Peyer's patch (tissue), 4 donors: ENCODE results near the gene DENND4C. TPM values are rescaled to one million over a fixed set of nuclear protein-coding genes. Genes with fewer than 3 reads are reported as not detected.

Experiments used
- DNase-seq, 3 donors: peaks; one replicate each; pipeline ENCODE4 v3.0.0-alpha.2; 2017 to 2019
- H3K27ac ChIP-seq, 4 donors: fragments of 200-600 bp; sonication (generic); one replicate each; pipeline ENCODE4 v1.5.1; 2016 to 2019
- H3K27me3 ChIP-seq, 2 donors: fragments of 200-600 bp; sonication (generic); one replicate each; pipeline ENCODE4 v1.5.1; 2019
- H3K36me3 ChIP-seq, 3 donors: fragments of 200-600 bp; sonication (generic); one replicate each; pipeline ENCODE4 v1.5.1; 2016 to 2019
- H3K4me1 ChIP-seq, 4 donors: fragments of 200-600 bp; sonication (generic); one replicate each; pipeline ENCODE4 v1.5.1; 2016 to 2019
- H3K4me3 ChIP-seq, 4 donors: fragments of 200-600 bp; sonication (generic); 1 replicate in 3 of 4; 2 replicates in 1 of 4; pipeline ENCODE4 v1.5.1; 2016 to 2019; ENCODE audit warnings: mild to moderate bottlenecking in 1 of 4
- H3K9me3 ChIP-seq, 4 donors: fragments of 200-600 bp; sonication (generic); one replicate each; pipeline ENCODE4 v1.5.1; 2016 to 2019; ENCODE audit warnings: mild to moderate bottlenecking in 1 of 4
- CTCF ChIP-seq, 6 experiments: fragments of 450-650 bp in 4 of 6; fragments of 200-600 bp in 2 of 6; sonication (generic) in 1 of 6; IDR thresholded peaks; one replicate each; pipeline ENCODE4 v1.5.1; 2017 to 2019; ENCODE audit warnings: antibody characterized with exemption in 6 of 6, mild to moderate bottlenecking in 3 of 6, moderate library complexity in 1 of 6
- POLR2A ChIP-seq, 2 donors: fragments of 450-650 bp; IDR thresholded peaks; one replicate each; pipeline ENCODE4 v1.5.1; 2017; ENCODE audit warnings: antibody characterized with exemption in 2 of 2, mild to moderate bottlenecking in 2 of 2, moderate library complexity in 2 of 2
- total RNA-seq, 4 donors: library from RNA; depleted of rRNA; stranded (reverse); fragments of >200 nt; gene quantifications; one replicate each; pipeline ENCODE4 v1.1.0, GENCODE V29; 2016

The DENND4C gene
- total RNA-seq, 4 donors from 2014 or later, result 89.1 to 188 (median 154) TPM

GRCh38 chr9:19298436-19299000 lies 68.0 kb downstream of the DENND4C start:
- H3K4me3 ChIP-seq, result no peak overlapping the region
- H3K36me3 ChIP-seq, result peaks cover 0 to 81% (median 0%) of the 10 kb centered on the region in 3 donors
- H3K27me3 ChIP-seq, result no peaks in the 10 kb centered on the region
- TF ChIP-seq CTCF (IDR thresholded peaks at IDR 0.05), result no peak
- no peak for TF ChIP-seq POLR2A (IDR thresholded peaks at IDR 0.05)
- no peaks in the 10 kb centered on the region for H3K4me1 ChIP-seq
- H3K9me3 ChIP-seq, result no peaks in the 10 kb centered on the region
- DNase-seq, result no peak
- no peak overlapping the region for H3K27ac ChIP-seq

- TF ChIP-seq POLR2A (IDR thresholded peaks at IDR 0.05) (no peak), CTCF (IDR thresholded peaks at IDR 0.05) (no peak)
- no peak overlapping the region for H3K27ac ChIP-seq
- DNase-seq, result no peak
- no peaks in the 10 kb centered on the region for H3K27me3 ChIP-seq
- H3K9me3 ChIP-seq, result no peaks in the 10 kb centered on the region
- peaks cover 0 to 72% (median 0%) of the 10 kb centered on the region in 3 donors for H3K36me3 ChIP-seq
- no peaks in the 10 kb centered on the region for H3K4me1 ChIP-seq
- no peak overlapping the region for H3K4me3 ChIP-seq
Measured at GRCh38 chr9:19303216-19303615, 72.7 kb downstream of the DENND4C start.

- TF ChIP-seq POLR2A (IDR thresholded peaks at IDR 0.05) (no peak), CTCF (IDR thresholded peaks at IDR 0.05) (no peak)
- H3K36me3 ChIP-seq, result peaks cover 0 to 43% (median 0%) of the 10 kb centered on the region in 3 donors
- no peaks in the 10 kb centered on the region for H3K9me3 ChIP-seq
Measured at GRCh38 chr9:19306568-19306967, 76.1 kb downstream of the DENND4C start.

GRCh38 chr9:19310246-19310645 lies 79.8 kb downstream of the DENND4C start:
- Histone ChIP-seq H3K36me3 (peaks cover 0 to 20% (median 0%) of the 10 kb centered on the region in 3 donors), H3K27ac (no peak overlapping the region), H3K27me3 (no peaks in the 10 kb centered on the region), H3K4me1 (no peaks in the 10 kb centered on the region), H3K4me3 (no peak overlapping the region), H3K9me3 (no peaks in the 10 kb centered on the region)
- DNase-seq, result no peak
- TF ChIP-seq POLR2A (IDR thresholded peaks at IDR 0.05) (no peak), CTCF (IDR thresholded peaks at IDR 0.05) (no peak)

More at GRCh38 chr9:19306568-19306967, 76.1 kb downstream of the DENND4C start:
- DNase-seq, result no peak
- Histone ChIP-seq H3K4me3 (no peak overlapping the region), H3K27ac (no peak overlapping the region), H3K4me1 (no peaks in the 10 kb centered on the region), H3K27me3 (no peaks in the 10 kb centered on the region)

GRCh38 chr9:19313573-19313972 lies 83.1 kb downstream of the DENND4C start:
- no peak for DNase-seq
- Histone ChIP-seq H3K36me3 (peaks cover 0 to 18% (median 0%) of the 10 kb centered on the region in 3 donors), H3K4me3 (no peak overlapping the region), H3K4me1 (no peaks in the 10 kb centered on the region), H3K27ac (no peak overlapping the region), H3K9me3 (no peaks in the 10 kb centered on the region), H3K27me3 (no peaks in the 10 kb centered on the region)
- no peak for TF ChIP-seq POLR2A (IDR thresholded peaks at IDR 0.05)
- no peak for TF ChIP-seq CTCF (IDR thresholded peaks at IDR 0.05)
